Stimulated activated CD4-positive, alpha-beta T cell treated with anti-CD3 and anti-CD28 coated beads, TNF-alpha, amount 100 ng/mL, for 24 hours (primary cell): ENCODE data around the gene ASZ1.

Source experiments
- DNase-seq, 3 experiments: peaks; one replicate each; pipeline ENCODE4 v3.0.0-alpha.2; 2020; ENCODE audit warnings: low read depth in 3 of 3

Gene ASZ1

GRCh38 chr7:117401293-117402002 lies 25.8 kb downstream of the ASZ1 start:
- no peak for DNase-seq

GRCh38 chr7:117399820-117400422 lies 27.4 kb downstream of the ASZ1 start:
- no peak for DNase-seq

DNA sequence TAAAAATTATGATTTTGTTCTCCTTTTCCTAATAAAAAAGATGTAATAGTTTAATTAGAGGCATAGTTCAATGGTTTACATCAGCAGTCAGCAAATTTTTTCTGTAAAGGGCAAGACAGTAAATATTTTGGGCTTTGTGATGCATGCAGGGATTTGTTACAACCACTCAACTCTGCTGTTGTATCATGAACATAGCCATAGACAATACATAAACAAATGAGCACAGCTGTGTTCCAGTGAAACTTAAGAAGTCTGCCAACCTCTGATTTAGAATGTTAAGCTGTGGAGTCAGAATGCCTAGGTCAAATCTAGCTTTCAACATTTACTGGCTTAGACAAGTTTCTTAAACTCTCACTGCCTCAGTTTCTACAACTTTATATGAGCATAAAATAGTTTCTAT lies 31.6 kb downstream of the ASZ1 start:
- DNase-seq = no peak

- DNase-seq = no peak
Observed at GRCh38 chr7:117393781-117394180, 33.5 kb downstream of the ASZ1 start.

- no peak for DNase-seq
Observed at GRCh38 chr7:117389871-117390270, 37.4 kb downstream of the ASZ1 start.

DNA sequence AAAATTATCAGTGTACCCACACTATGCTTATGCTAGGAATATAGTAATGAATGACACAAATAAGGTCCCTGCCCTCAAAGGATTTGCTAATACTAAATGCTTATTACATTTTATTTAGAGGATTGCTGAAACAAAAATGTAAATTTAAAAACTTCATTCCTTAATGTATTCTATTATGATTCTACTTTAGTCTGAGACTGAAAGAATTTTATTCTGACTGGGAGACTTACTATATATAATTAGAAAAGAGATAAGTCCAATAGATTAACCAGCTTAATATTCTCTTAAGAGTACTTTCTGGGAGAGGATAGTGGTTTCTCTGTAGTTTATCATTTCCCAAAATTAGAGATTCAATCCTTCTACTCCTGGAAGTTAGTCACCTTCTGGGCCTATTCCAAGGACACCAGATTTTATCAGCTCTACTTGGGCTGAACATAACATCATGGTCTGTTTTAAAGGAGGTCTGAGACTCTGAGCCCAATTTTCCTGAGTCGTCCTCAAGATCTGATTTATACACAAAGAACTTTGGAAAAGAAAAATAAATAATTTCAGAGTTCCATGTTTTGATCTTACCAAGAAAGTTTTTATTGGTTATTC lies 41.1 kb downstream of the ASZ1 start:
- no peak for DNase-seq

- no peak for DNase-seq
Observed at GRCh38 chr7:117385363-117386109, 41.8 kb downstream of the ASZ1 start.

DNA sequence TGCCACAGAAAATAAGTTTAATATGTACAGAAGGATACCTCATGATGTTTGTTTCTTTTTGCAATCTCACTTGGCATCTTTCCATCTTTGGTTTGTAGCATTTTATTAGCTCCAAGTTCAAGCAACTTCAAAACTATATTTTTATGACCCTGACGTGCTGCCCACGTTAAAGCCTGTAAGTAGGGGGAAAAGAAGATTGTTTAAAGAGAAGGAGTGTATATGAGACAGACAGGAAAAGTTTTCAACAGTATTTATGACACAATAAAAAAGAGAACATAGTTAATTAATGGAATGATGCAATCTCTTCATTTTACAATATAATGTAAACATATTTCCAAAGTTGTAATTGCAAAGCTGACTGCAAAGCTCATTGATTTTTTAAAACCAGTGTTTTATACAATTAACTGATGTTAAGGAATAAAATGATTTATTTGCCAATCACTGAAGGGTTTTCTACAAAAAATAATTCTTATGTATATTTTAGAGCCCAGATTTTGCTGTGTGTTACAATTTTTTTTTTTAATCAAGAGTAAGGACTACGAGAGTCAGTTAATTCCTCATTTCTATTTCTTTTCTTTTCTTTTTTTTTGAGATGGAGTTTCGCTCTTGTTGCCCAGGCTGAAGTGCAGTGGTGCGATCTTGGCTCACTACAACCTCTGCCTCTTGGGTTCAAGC lies 42.5 kb downstream of the ASZ1 start:
- DNase-seq = no peak

- no peak for DNase-seq
Observed at GRCh38 chr7:117383483-117384189, 43.7 kb downstream of the ASZ1 start.

GRCh38 chr7:117383046-117383445 lies 44.2 kb downstream of the ASZ1 start:
- DNase-seq = no peak

DNA sequence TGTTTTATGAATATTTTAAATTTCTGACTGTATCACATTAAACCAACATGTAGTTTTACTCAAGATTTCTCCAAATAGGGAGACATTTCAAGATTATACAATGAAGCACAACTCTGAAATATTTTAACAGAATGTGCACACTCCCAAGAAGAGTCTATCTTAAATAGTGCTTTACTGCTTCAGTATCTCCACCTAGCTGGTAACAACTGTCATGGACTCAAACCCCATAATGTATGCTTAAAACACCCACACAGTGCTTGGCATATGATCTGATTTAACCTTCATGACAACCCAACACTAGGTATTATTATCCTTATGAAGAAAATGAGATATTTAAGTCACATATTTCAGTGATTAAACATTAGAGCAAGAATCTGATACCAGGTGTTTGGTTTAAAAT lies 45.9 kb downstream of the ASZ1 start:
- no peak for DNase-seq

DNA sequence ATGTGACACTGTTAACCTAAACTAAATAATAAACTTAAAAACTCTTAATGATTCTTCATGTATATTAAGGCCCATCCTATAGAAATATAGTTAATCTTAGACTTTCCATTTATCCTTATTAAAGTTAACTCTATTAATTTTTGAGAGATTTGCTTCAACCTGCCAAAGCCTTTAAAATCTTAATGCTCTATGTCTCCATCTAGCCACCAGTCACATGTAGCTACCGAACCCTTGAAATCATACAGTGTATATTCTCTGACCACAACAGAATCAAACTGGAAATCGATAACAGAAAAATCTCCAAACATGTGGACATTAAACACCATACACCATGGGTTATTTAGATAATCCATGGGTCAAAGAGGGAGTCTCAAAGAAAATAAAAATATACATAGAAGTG lies 51.9 kb downstream of the ASZ1 start:
- DNase-seq = no peak

GRCh38 chr7:117372073-117372472 lies 55.2 kb downstream of the ASZ1 start:
- no peak for DNase-seq

- DNase-seq = no peak
Observed at GRCh38 chr7:117364339-117365080, 62.8 kb downstream of the ASZ1 start.

DNA sequence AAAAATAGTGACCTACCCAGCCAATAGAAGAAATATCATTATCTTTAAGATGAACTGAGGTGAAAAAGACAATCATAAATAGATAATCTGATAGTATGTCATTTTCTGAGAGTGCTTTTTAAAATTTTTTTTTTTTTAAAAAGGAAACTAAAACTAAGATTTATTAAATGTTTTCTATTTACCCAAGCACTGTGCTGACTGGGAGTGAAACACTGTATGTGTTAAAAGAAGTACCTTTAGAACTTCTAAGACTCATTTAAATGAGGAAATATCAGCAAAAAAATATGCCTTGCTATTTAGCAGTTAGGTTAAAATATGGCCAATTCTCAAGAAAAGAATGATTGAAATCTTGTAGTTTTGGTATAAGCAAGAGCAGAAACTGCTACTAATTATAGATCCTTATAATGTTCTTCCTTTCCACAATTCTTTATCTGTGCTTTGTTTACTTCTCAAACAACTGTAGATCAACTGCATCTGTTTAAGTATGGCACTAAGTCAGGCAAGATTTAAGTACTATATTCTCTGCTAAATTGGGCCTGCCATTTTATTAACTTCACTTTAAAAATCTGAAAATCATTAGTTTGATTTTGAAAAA lies 64.9 kb downstream of the ASZ1 start:
- no peak for DNase-seq

GRCh38 chr7:117350027-117350426 lies 77.3 kb downstream of the ASZ1 start:
- no peak for DNase-seq

- no peak for DNase-seq
Observed at GRCh38 chr7:117349570-117349969, 77.7 kb downstream of the ASZ1 start.

GRCh38 chr7:117347962-117348672 lies 79.2 kb downstream of the ASZ1 start:
- DNase-seq = no peak

GRCh38 chr7:117347480-117347879 lies 79.8 kb downstream of the ASZ1 start:
- no peak for DNase-seq

- no peak for DNase-seq
Observed at GRCh38 chr7:117346161-117346560, 81.1 kb downstream of the ASZ1 start.
